Stimulated activated CD4-positive, alpha-beta T cell treated with anti-CD3 and anti-CD28 coated beads, Interleukin-2, amount 100 ng/mL, for 24 hours (primary cell): ENCODE results near the gene HPS5.
"Not testable (repeated sequence)": the region's sequence is repeated elsewhere in the genome, so short reads cannot be mapped to it uniquely, and the experiment has no call there.

Experiments
- DNase-seq, 2 donors: peaks; one replicate each; pipeline ENCODE4 v3.0.0-alpha.2; 2020

The HPS5 gene

DNA sequence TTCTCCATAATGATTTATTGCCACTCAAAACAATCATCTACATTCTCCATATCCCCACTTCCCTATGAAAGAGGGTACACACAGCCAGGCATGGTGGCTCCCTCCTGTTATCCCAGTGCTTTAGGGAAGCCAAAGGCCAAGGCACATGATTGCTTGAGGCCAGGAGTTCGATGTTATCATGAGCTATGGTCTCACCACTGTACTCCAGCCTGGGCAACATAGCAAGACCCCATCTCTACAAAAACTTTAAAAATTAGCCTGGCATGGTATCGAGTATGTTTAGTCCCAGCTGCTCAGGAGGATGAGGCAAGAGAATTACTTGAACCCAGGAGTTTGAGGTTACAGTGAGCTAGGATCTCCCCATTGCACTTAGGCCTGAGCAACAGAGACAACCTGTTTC lies 6.0 kb downstream of the HPS5 start:
- no peak for DNase-seq

DNA sequence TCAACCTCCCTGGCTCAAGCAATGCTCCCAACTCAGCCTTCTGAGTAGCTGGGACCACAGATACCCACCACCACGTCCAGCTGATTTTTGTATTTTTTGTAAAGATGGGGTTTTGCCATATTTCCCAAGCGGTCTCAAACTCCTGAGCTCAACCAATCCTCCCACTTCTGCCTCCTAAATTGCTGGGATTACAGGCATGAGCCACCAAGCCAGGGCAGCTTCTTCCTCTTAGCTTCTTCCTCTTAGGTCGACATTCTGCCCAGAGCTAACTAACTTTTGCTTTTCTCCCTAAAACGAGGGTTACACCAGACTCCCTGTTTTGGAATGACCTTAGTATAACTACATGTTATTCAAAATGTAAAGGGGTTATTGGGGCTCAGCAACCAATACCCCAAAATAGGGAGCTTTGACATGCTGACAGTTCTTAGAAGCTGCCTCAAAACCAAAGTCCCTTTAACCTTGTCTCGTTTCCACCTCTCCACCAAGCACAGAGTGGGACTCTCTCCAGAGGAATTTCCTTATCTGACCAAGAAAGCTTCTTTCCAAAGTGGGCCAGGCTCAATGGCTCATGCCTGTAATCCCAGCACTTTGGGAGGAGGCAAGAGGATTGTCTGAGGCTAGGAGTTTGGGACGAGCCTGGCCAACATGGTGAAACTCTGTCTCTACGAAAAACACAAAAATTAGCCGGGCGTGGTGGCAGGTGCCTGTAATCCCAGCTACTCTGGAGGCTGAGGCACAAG lies 7.0 kb downstream of the HPS5 start:
- no peak for DNase-seq

DNA sequence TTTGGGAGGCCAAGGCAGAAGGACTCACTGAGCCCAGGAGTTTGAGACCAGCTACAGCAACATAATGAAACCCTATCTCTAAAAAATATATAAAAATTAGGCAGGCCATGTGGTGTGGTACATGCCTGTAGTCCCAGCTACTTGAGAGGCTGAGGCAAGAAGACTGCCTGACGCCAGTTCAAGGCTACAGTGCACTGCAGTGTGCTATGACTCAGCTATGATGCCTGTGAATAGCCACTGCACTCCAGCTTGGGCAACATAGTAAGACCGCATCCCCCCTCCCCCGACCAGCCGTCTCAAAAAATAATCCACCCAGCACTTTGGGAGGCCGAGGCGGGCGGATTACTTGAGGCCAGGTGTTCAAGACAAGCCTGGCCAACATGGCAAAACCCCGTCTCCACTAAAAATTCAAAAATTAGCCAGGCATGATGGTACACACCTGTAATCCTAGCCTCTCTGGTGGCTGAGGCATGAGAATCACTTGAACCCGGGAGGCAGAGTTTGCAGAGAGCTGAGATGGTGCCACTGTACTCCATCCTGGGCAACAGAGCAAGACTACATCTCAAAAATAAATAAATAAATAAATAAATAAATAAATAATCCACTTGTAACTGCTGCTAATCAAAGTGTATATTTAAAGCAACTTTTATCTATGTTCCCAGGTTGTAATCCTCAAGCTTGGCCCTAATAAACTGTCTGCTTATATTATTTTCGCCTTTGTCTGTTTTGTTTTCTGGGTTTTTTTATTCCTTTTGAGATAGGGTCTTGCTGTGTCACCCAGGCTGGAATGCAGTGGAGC lies 7.8 kb downstream of the HPS5 start:
- no peak for DNase-seq

DNA sequence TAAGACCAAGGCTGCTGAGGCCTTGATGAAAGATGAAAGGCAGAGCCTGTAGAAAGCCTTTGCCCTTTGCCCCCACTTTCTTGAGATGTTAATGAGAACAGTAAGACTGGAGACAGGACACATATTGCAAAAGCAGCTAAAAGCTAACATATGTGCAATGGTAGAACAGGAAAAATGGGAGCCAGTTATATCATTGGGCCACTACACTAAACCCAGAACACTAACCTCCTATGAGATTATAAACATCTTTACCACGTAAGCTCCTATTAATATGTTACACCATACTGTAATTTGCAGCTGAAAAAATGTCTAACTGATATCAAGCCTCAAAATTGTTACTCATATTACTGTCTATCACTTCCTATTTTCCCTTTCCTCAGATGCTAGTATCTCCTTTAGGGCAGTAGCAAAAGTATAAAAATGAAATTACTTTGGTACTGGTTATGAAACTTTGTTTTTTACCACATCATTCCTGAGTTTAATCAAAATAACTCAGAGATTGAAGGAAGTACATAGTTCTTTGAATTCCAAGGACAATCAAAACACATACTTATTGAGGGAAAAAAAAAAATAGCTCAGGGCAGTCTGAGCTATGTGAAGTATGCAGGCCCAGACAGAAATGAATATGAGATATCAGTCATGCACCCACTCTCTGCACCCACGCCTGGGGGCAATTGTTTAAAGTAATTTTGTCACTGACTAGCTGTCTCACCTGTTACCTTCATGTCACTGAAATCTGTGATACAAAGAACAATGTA lies 9.1 kb downstream of the HPS5 start:
- DNase-seq = no peak

DNA sequence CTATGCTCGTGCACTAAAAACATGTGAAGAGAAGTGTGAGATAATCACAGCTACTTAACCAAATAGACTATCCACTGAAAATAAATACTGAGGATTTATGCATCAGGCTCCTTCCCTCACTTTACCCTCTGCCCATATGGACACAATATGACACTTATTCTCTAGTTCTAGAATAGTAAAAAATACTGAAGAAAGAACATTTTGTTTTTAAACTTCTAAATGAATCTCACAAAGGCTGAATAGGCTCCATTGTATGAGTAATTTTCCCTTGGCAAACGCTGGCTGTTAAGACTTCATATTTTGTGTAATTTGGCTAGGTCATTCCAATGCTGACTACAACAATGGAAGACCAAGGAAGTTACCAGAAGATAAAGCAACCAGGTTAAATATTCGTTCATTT lies 9.9 kb downstream of the HPS5 start:
- no peak for DNase-seq

DNA sequence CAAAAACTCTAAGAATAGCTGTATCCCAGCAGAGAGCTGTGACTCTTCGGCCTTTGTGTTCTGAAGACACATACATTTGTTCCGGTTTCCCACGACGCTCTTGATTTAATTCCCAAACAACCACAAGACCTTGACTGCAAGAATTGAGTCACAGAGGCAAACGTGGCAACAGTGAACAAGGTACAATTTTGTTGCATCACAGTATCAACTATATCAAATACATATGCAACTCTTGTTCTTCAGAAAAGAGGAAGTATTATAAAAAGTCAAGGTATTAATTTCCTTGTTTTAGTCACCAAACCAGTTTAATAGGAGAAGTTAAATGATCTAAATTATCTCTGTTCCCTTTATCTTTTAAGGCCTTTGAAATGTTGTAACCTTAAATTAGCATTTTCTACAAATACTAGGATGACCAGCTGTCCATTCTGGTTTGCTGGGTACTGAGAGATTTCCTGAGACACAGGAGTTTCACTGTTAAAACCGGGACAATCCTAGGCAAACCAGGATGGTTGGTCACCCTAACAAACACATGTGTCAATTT lies 11.1 kb downstream of the HPS5 start:
- DNase-seq = no peak

DNA sequence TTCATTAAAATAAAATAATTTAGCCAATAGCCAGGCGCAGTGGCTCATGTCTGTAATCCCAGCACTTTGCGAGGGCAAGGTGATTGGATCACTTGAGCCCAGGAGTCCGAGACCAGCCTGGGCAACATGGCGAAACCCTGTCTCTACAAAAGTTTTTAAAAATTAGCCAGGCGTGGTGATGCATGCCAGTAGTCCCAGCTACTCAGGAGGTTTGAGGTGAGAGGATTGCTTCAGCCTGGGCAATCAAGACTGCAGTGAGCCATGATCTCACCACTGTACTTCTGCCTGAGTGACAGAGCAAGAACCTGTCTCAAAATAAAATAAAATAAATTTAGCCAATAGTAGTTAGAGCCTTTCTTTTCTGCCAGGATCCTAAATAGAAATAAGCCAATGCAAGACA lies 12.2 kb downstream of the HPS5 start:
- no peak for DNase-seq

DNA sequence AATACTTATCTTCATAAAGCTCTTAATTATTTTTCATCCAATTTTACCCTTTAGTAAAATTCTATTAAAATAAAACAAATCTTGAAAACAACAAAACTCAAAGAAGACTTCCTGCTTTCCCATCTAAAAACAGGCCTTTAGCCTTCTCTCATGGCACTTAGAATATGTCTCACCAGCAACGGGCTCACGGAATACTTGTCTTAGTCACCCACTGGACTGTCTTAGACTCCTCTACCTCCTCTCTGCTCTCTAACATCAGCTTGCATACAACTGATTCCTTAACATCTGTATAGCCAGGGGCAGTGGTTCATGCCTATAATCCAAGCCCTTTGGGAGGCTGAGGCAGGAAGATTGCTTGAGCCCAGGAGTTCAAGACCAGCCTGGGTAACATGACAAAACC lies 13.7 kb downstream of the HPS5 start:
- no peak for DNase-seq

DNA sequence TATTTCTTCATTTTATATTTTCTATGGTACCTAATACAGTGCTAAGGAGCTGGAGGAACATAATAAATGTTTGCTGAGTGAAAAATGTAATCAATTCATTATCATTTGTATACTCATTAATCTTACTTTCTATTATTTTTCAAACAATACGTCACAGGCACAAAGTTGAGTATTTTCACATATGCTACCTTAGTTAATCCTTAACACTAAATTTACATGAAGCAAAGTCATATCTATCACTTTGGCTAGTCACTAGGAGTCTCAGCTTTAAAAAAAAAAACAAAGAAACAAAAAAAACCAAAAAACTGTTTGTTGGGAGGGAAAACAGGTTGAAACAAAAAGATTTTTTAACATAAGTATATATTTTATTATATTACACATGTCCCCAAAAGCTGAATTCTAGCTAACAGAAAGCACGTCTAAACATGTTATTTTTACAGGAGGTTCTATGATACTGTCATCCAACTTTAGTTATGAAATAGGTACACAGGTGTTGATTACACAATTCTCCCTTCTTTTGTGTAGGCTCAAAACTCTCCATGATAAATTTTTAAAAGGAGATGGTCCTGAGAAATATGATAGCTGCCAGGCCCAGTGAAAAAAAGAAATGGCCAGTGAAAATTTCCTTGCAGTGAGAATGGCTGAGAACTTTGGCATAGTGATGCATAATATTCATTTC lies 14.3 kb downstream of the HPS5 start:
- DNase-seq = no peak

DNA sequence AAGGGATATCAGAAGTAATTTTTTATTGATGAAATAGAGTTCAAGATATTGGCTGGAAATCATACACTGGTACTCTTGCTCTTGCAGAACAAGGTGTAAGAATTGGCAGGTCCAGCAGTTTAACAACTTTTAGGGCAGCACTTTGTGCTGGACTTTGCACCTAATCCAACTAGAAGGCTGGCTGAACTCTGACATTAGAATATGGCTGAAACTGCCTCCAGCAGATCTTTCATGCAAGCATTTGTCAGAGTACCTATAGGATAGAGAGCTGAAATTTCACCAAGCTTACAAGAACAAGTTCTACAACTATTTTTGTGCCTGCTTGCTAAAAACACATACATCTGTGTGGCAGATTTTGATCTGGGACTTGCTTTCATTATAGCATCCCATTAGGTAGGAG lies 17.2 kb downstream of the HPS5 start:
- DNase-seq = no peak

DNA sequence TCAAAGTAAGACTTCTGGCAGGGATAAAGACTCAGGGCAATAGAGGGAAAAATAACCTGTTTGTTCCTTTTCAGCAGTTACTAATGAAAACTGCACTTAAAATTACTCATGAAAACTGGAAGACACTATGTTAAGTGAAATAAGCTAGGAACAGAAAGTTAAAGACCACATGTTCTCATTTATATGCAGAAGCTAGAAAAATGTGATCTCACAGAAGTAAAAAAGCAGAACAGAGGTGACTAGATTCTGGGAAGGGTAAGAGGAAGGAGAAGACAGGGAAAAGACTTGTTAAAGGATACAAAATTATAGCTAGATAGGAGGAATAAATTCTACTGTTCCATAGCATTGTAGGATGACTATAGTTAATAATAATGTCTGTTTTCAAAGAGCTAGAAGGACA lies 22.2 kb downstream of the HPS5 start:
- DNase-seq = no peak

DNA sequence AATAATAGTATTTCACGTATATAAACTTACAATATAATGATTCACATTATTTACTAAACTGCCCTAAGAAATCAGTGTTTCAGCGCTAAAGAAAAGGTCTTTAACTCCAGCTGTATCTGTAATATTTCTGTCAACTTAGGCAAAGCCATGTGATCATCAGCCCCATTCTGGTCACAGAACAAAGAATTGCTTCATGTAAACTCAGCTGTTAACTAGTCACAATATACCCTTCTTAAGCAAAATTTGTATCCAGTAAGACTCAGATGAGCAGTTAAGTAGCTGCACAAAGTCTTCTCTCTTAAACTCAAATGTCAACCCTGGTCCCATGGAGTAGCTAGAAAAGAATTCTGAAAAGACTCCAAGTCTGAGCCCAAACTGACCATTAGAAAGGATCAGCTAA lies 26.6 kb downstream of the HPS5 start:
- DNase-seq = no peak

DNA sequence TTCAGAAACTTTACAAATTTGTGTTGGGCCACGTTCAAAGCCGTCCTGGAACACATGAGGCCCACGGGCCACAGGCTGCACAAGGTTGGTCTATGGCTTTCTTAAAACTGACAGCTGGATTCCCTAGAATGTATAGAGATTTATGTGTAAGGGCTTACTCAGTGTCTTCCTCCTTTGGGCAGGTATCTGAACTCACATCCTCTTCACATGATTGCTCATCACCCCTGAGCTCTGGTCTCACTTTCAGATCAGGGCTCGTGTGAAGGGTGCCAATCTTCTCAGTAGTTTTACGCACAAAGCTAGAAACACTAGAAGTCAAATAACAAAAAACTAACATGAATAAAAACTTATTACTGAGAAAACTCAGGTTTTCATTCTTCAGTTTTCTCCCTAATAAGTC lies 27.1 kb downstream of the HPS5 start:
- DNase-seq = no peak

DNA sequence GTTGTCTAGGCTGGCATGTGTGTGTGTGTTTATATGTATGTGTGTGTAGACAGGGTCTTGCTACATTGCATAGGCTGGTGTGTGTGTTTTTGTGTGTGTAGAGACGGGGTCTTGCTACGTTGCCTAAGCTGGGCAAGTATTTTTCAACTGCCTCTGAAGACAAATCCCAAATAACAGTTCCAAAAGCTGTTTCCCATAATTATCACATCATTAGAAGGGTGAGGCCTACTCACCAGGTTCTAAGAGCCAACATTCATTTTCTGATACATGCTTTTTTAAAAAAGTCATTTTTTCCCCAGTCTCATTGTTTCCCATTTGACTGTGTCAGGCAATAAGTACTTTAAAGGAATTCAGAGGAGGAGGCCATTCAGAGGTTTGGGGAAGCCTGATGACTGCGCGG lies 33.0 kb downstream of the HPS5 start:
- no peak for DNase-seq

DNA sequence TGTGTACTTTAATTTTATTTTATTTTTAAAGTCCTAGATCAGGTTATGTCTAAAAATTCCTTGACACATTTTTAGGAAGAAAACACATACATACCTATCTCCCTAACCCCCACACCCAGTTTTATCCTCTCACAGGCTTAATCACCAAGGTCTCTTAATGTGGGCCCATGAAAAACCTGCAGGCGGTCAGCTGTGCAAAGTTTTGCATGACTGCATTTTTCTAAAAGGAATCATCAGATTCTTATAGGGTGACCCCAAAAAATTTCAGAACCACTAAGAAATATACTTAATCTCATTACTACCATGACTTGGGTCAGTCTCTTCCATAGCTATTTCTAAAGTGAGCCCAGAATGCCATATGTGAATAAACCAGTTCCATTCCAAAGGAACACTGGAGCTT lies 36.1 kb downstream of the HPS5 start:
- DNase-seq = no peak

DNA sequence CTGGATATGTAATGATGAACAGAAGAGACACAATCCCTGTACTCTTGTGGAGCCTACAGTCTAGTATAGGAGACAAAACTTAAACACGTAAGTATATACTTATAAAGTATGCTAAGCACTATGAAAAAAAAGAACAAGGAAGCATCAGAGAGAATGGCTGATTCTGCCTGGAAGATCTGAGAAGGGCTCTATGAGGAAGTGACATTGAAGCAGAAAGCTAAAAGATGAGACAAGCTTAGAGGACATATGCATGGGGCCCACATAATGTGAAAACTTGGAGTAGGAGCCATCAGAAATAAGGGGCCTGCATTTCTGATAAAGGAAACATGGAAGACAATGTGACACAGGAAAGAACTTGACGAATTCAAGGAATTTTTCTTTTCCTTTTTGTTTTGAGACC lies 39.3 kb downstream of the HPS5 start:
- no peak for DNase-seq

DNA sequence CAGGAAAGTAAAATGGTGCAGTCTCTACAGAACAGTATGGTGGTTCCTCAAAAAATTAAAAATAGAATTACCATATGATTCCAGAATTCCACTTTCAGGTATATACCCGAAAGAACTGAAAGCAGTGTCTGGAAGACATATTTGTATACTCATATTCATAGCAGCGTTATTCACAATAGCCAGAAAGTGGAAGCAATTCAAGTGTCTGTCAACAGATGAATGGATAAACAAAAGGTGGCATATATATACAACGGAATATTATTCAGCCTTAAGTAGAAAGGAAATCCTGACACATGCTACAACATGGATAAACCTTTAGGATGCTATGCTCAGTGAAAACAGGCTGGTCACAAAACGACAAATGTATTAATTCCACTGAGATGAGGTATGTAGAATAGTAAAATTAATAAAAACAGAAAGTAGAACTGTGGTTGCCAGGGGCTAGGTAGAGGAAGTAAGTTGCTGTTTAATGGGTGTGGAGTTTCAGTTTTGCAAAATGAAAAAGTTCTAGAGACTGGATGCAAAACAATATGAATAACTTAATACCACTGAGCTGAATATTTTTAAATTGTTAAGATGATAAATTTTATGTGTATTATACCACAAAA lies 41.4 kb downstream of the HPS5 start:
- DNase-seq = no peak

DNA sequence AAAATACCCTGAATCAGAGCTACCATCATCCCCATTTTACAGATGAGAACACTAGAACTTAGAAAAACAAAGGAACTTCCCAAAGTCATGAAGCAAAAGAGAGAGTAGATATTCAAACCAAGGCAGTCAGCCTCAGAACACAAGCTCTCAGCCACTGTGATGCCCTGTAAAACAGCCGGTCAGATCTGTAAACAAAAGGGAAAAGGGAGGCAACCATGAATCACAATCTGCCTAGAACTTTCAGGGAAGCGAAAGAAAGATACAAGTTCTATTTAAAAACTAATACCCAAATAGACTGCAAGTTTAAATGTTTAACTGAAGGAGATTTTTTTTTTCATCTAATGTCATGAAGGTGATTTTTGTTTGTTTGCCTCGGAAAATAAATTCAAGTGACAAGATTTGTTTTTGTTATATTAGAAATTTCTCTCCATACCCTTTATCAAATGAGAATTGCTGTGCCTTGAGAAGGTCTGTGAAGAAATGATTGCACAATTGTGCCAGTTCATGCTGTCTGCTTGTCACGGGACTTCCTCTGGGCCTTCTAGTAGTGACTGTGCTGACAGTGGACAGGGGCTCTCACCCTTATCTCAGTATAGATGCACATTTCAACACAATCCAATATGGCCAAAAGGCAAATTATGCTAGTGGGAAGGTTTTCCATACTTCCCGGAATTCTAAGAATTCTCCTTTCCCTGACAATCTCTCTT lies 44.2 kb downstream of the HPS5 start:
- DNase-seq = no peak

DNA sequence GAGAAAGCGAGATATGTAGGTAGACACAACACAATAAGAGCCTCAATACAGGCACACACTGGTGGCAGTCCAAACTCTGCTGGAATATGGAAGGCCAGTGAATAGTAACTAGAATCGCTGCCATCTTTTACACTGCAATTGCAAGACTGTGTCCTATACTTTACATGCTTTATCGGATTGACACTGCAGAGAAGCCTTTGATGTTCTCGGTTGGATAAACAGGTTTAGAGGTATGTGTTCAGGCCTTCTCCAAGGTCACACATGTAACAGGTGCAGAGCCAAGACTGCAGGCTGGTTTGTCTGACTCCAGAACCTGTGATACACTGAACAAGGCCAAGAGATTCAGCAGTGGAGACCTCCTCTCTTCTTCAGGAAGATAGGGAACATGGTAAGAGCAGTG lies 50.7 kb downstream of the HPS5 start:
- no peak for DNase-seq

DNA sequence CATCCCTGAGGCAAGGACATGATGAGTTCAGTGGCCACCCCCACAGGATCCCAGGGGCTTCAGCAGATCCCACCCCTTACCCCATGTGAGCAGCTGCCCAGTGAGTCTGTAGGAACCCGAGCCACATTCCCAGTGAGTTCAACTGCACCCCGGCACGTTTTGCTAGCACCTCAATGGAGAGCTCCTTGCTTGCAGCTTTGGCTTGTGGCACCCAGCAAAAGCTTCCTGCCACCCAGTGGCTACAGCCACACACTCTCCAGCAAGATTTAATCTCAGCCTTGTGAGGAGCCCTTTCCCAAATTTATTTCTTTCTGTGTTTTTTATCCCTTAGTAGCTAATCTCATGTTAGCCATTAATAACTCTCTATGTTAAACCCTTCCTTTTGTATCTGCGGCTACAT lies 51.8 kb downstream of the HPS5 start:
- DNase-seq = no peak

DNA sequence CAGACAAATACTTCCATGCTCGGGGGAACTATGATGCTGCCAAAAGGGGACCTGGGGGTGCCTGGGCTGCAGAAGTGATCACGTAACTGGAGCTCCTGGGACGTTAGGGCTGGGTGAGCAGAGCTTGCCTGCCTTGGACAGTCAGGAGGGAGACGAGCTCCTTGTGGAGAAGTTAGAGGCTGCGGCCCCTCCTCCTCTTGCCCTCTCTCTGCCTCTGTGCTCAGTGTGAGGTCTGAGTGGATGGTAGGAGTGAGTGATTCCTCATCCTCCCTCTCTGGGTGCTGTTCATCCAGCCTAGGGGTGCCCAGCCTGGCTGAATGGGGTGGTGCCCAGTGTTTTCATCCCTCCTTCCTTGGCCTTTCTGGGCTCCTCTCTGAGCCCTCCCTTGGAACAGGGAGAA lies 52.7 kb downstream of the HPS5 start:
- DNase-seq = not testable (repeated sequence)
